HCT116 (cell line): ENCODE data around the gene LRRFIP1. TPM values are rescaled to one million over a fixed set of nuclear protein-coding genes. Genes with fewer than 3 reads are reported as not detected.
"Not testable (repeated sequence)": the region's sequence is repeated elsewhere in the genome, so short reads cannot be mapped to it uniquely, and the experiment has no call there.

Experiments used
- ATAC-seq: fragments of 200-7000 bp; cut with Tn5 transposase; 2 replicates; pipeline ENCODE4 v1.9.1; 2020; ENCODE audit warnings: mild to moderate bottlenecking, moderate library complexity
- BruUV-seq: library from RNA; stranded (reverse); fragments of 400-500 nt; replicated peaks from 2 replicates; lab custom pipeline; 2021; lab: Mats Ljungman, UMichigan
- CTCF ChIA-PET: fragments of 300-600 bp; sonication (Branson Sonifier 250); formaldehyde crosslinking; loops from one replicate; lab custom pipeline; 2021; ENCODE audit warnings: antibody characterized with exemption; lab: Charles Lee
- POLR2A ChIA-PET: fragments of 300-600, 350-600 bp; sonication (Branson Sonifier 250); formaldehyde crosslinking; loops from one replicate; lab custom pipeline; 2021; ENCODE audit warnings: antibody characterized with exemption; lab: Charles Lee
- RAD21 ChIA-PET, 2 experiments: fragments of 300-600 bp; sonication (Branson Sonifier 250); formaldehyde crosslinking; loops; one replicate each; lab custom pipeline; 2023; ENCODE audit warnings: low total read pairs in 2 of 2; ENCODE audit not compliant: uncharacterized antibody in 2 of 2, unreplicated experiment in 2 of 2, low non-redundant PET in 1 of 2; lab: Charles Lee
- DNase-seq: peaks from one replicate; pipeline ENCODE4 v3.0.0-alpha.2; 2010; ENCODE audit warnings: low read depth, low spot score
- H2AFZ ChIP-seq: fragments of 200-600 bp; shearing (Covaris generic), sonication (generic); 2 replicates; pipeline ENCODE4 v1.6.1; 2017; ENCODE audit warnings: low read depth, mixed run types, mixed read lengths, antibody characterized with exemption, low read length; ENCODE audit not compliant: poor library complexity, severe bottlenecking
- H3K27ac ChIP-seq: 2 replicates; pipeline ENCODE4 v1.5.1; 2012; ENCODE audit warnings: low read depth, low read length
- H3K27me3 ChIP-seq: fragments of 200-600 bp; sonication (generic); 2 replicates; pipeline ENCODE4 v1.6.1; 2016; ENCODE audit warnings: mixed run types, low read length, mixed read lengths; ENCODE audit not compliant: insufficient read depth
- H3K36me3 ChIP-seq, 2 experiments: fragments of 200-500 bp in 1 of 2; fragments of 200-600 bp in 1 of 2; sonication (Bioruptor generic) in 1 of 2; sonication (generic) in 1 of 2; 2 replicates each; pipeline versions ENCODE4 v1.5.1 to v1.6.1; 2014 to 2016; ENCODE audit warnings: low read length in 2 of 2, inconsistent platforms in 1 of 2, mixed read lengths in 1 of 2, mixed run types in 1 of 2; ENCODE audit not compliant: insufficient read depth in 2 of 2, control insufficient read depth in 1 of 2
- H3K4me1 ChIP-seq, 2 experiments: fragments of 200-600 bp in 1 of 2; sonication (generic) in 1 of 2; 2 replicates each; pipeline versions ENCODE4 v1.5.1 to v1.6.1; 2012 to 2017; ENCODE audit warnings: low read length in 2 of 2, inconsistent platforms in 1 of 2, mild to moderate bottlenecking in 1 of 2, mixed read lengths in 1 of 2, mixed run types in 1 of 2, moderate library complexity in 1 of 2; ENCODE audit not compliant: insufficient read depth in 2 of 2, control insufficient read depth in 1 of 2
- H3K4me2 ChIP-seq: fragments of 200-600 bp; sonication (generic); 2 replicates; pipeline ENCODE4 v1.6.1; 2017; ENCODE audit warnings: mixed run types, low read length, mixed read lengths
- H3K4me3 ChIP-seq, 2 experiments: fragments of 200-600 bp in 1 of 2; sonication (generic) in 1 of 2; replicated peaks in 1 of 2; 2 replicates each; pipeline ENCODE4 v1.5.1; 2011 to 2016; ENCODE audit warnings: low read length in 2 of 2, control low read depth in 1 of 2, low read depth in 1 of 2, mild to moderate bottlenecking in 1 of 2, mixed read lengths in 1 of 2, mixed run types in 1 of 2
- H3K79me2 ChIP-seq: fragments of 200-600 bp; sonication (generic); 2 replicates; pipeline ENCODE4 v1.6.1; 2017; ENCODE audit warnings: mild to moderate bottlenecking, mixed run types, low read length, moderate library complexity, mixed read lengths; ENCODE audit not compliant: insufficient read depth
- H3K9ac ChIP-seq: fragments of 200-600 bp; sonication (generic); 2 replicates; pipeline ENCODE4 v1.6.1; 2016; ENCODE audit warnings: low read length, mixed read lengths
- H3K9me2 ChIP-seq: fragments of 200-600 bp; sonication (generic), shearing (Covaris generic); 2 replicates; pipeline ENCODE4 v1.6.1; 2017; ENCODE audit warnings: mixed run types, mild to moderate bottlenecking, moderate library complexity; ENCODE audit not compliant: insufficient read depth
- H3K9me3 ChIP-seq, 2 experiments: fragments of 200-500 bp in 1 of 2; fragments of 200-600 bp in 1 of 2; sonication (Bioruptor generic) in 1 of 2; sonication (generic) in 1 of 2; 2 replicates each; pipeline ENCODE4 v1.6.1; 2014 to 2017; ENCODE audit warnings: low read length in 2 of 2, mixed read lengths in 2 of 2, inconsistent platforms in 1 of 2, low read depth in 1 of 2, mild to moderate bottlenecking in 1 of 2, mixed run types in 1 of 2, moderate library complexity in 1 of 2; ENCODE audit not compliant: control insufficient read depth in 1 of 2, insufficient read depth in 1 of 2
- H4K20me1 ChIP-seq: fragments of 200-600 bp; sonication (generic), shearing (Covaris generic); 2 replicates; pipeline ENCODE4 v1.6.1; 2017; ENCODE audit warnings: mixed run types, mild to moderate bottlenecking, moderate library complexity; ENCODE audit not compliant: insufficient read depth
- CBX3 ChIP-seq: IDR thresholded peaks from 2 replicates; pipeline ENCODE4 v1.6.1; 2012; ENCODE audit warnings: low read depth
- CTCF ChIP-seq, 3 experiments: fragments of 200-600 bp in 1 of 3; sonication (generic) in 1 of 3; IDR thresholded peaks in 2 of 3; conservative IDR thresholded peaks in 1 of 3; 2 replicates each; pipeline ENCODE4 v1.5.1; 2012 to 2017; ENCODE audit warnings: low read depth in 2 of 3, low read length in 2 of 3, antibody characterized with exemption in 1 of 3, borderline replicate concordance in 1 of 3, control low read depth in 1 of 3, mild to moderate bottlenecking in 1 of 3, mixed read lengths in 1 of 3, mixed run types in 1 of 3, moderate library complexity in 1 of 3; ENCODE audit not compliant: insufficient read depth in 1 of 3
- EGR1 ChIP-seq: IDR thresholded peaks from 2 replicates; pipeline ENCODE4 v1.6.1; 2012; ENCODE audit warnings: low read depth
- EZH2 ChIP-seq: fragments of 200-600 bp; sonication (generic); IDR thresholded peaks from 2 replicates; pipeline ENCODE4 v1.6.1; 2017; ENCODE audit warnings: antibody characterized with exemption, mixed run types
- FOSL1 ChIP-seq: IDR thresholded peaks from 2 replicates; pipeline ENCODE4 v1.6.1; 2012; ENCODE audit warnings: low read depth
- JUND ChIP-seq: IDR thresholded peaks from 2 replicates; pipeline ENCODE4 v1.6.1; 2012
- MAX ChIP-seq: IDR thresholded peaks from 2 replicates; pipeline ENCODE4 v1.6.1; 2012
- REST ChIP-seq: IDR thresholded peaks from 2 replicates; pipeline ENCODE4 v1.6.1; 2012; ENCODE audit warnings: low read depth
- SRF ChIP-seq: IDR thresholded peaks from 2 replicates; pipeline ENCODE4 v1.6.1; 2012; ENCODE audit warnings: low read depth
- ZBTB33 ChIP-seq: IDR thresholded peaks from 2 replicates; pipeline ENCODE4 v1.6.1; 2011; ENCODE audit warnings: mild to moderate bottlenecking, low read length, moderate library complexity; ENCODE audit not compliant: insufficient replicate concordance; ENCODE audit errors: extremely low read depth
- ZFX ChIP-seq: fragments of 450-650 bp; IDR thresholded peaks from 2 replicates; pipeline ENCODE4 v1.6.1; 2017
- intact Hi-C: fragments of 100-400 bp; cut with micrococcal nuclease; formaldehyde crosslinking; loops from 2 replicates; pipeline ENCODE4 v1.10.0; 2022
- total RNA-seq: library from RNA; stranded (reverse); gene quantifications from one replicate; pipeline ENCODE4 v1.2.1, GENCODE V29; 2021; ENCODE audit not compliant: unreplicated experiment

LRRFIP1 gene
- total RNA-seq, 1 experiment from 2014 or later = 76.9 TPM

GRCh38 chr2:237750441-237750840 is 123.1 kb downstream of the LRRFIP1 start:
- RAD21 ChIA-PET, H2AFZ ChIP-seq, ATAC-seq, POLR2A ChIA-PET, H3K9me3 ChIP-seq, H3K4me1 ChIP-seq, intact Hi-C loops, H3K9me2 ChIP-seq, H3K27ac ChIP-seq, H3K27me3 ChIP-seq, CTCF ChIA-PET, H4K20me1 ChIP-seq, BruUV-seq, H3K4me2 ChIP-seq, H3K9ac ChIP-seq, H3K4me3 ChIP-seq, DNase-seq: not testable (repeated sequence)
- Histone ChIP-seq H3K79me2 (peaks cover 21% of the 10 kb centered on the region; the same call in 1 of the 2 replicates), H3K36me3 (peaks cover 23 to 33% of the 10 kb centered on the region in 2 experiments)

- ChIA-PET POLR2A (no interaction called here), RAD21 (no interaction called here), CTCF (no interaction called here)
- H3K9ac ChIP-seq = no peak overlapping the region
- no TSS peak for BruUV-seq
- H3K27me3 ChIP-seq = no peaks in the 10 kb centered on the region
- TF ChIP-seq EGR1 = no peak
- TF ChIP-seq SRF = no peak
- no peak for TF ChIP-seq CTCF (IDR thresholded peaks at IDR 0.05 in 2 of 3, conservative IDR thresholded peaks at IDR 0.05 in 1 of 3; ENCODE audit: borderline replicate concordance in 1 of 3, insufficient read depth in 1 of 3, low read depth in 2 of 3, low read length in 2 of 3)
- TF ChIP-seq ZBTB33 = no peak
- no peak for TF ChIP-seq REST
- no peak for TF ChIP-seq MAX
- TF ChIP-seq ZFX = no peak
- TF ChIP-seq JUND = no peak
- TF ChIP-seq EZH2 = no peak
- no peak for TF ChIP-seq FOSL1
- TF ChIP-seq CBX3 = no peak
- H4K20me1 ChIP-seq = no peaks in the 10 kb centered on the region; the same call in 1 of the 2 replicates
- no peaks in the 10 kb centered on the region; the same call in 1 of the 2 replicates for H3K79me2 ChIP-seq
- no peaks in the 10 kb centered on the region for H3K4me1 ChIP-seq
- no peak overlapping the region for H3K27ac ChIP-seq
- no peaks in the 10 kb centered on the region for H3K9me3 ChIP-seq
- ATAC-seq (no peak), DNase-seq (no peak)
- intact Hi-C loops = no loop called here
- no peak overlapping the region for H3K4me2 ChIP-seq
- no peaks in the 10 kb centered on the region for H3K9me2 ChIP-seq
- no peak overlapping the region for H2AFZ ChIP-seq
- peaks cover 28 to 45% of the 10 kb centered on the region in 2 experiments for H3K36me3 ChIP-seq
- no peak overlapping the region for H3K4me3 ChIP-seq
These were observed 125.4 kb downstream of the LRRFIP1 start for GRCh38 chr2:237752761-237753165.
